ENCODE results near the gene HOXA5.

GRCh38 chr7:27092819-27093110 is 50.7 kb downstream of the HOXA5 start:
- TF ChIP-seq CHD1 (IDR thresholded peaks at IDR 0.05; ENCODE audit: low read depth, low read length) (no peak), USF2 (IDR thresholded peaks at IDR 0.05; ENCODE audit: low read length) (no peak)
